ENCODE measurements around the gene CDK11B.
"Not testable (repeated sequence)": the region's sequence is repeated elsewhere in the genome, so short reads cannot be mapped to it uniquely, and the experiment has no call there.

CDK11B gene

GRCh38 chr1:1647567-1648241, 11.1 kb downstream of the CDK11B start:
- DNase-seq, result not testable (repeated sequence)

GRCh38 chr1:1646326-1646725, 12.5 kb downstream of the CDK11B start:
- DNase-seq, result not testable (repeated sequence)

DNA sequence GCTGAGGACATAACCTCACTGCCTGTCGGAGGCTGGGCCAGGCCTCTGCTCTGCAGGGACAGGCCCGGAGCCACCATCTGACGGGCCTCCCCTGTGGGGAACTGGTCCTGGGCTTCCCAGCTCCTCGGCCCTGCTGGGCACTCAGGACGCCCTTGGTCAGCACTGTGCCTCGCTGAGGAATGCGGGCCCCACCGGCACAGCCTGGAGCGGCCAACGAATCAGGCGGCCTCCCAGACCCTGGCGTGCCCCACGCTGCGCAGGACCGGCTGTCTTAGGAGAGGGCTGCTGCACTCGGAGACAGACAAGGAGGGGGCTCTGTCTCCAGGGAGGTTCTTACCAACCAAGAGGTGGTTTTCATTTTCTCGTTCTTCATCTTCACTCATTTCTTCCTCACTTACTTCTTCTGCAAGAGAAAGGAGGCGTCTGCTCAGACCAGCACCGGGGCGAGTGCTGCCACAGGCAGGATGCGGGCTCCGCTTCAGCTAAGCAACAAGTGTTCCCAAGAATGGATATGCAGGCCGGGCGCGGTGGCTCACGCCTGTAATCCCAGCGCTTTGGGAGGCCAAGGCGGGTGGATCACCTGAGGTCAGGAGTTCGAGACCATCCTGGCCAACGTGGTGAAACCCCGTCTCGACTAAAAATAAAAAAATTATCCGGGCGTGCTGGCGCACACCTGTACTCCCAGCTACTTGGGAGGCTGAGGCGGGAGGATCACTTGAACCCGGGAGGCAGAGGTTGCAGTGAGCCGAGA, 17.9 kb downstream of the CDK11B start:
- DNase-seq, result not testable (repeated sequence)

DNA sequence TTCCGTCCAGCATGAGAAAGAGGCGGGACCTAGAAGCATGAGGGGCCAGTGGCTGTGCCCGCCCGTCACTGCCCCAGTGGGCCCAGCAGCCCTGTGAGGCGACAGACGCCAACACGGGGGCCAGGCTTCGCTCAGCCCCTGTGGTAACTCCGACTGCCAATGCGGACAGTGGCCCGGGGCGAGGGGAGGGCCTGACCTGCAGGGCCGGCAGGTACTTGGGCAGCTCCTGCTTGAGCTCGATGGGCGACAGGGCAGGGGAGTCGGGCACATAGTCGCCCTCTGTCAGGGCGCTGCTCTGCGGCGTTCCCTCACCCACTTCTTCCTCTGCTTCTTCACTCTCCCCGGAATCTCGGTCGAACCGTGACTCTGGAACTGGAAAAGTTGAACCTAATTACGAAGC, 18.7 kb downstream of the CDK11B start:
- not testable (repeated sequence) for DNase-seq

GRCh38 chr1:1639368-1639767, 19.4 kb downstream of the CDK11B start:
- not testable (repeated sequence) for DNase-seq

- DNase-seq, result not testable (repeated sequence)
These were observed 20.3 kb downstream of the CDK11B start for GRCh38 chr1:1638528-1638927.

GRCh38 chr1:1637479-1637875, 21.3 kb downstream of the CDK11B start:
- not testable (repeated sequence) for DNase-seq

GRCh38 chr1:1636621-1637478, 22.0 kb downstream of the CDK11B start:
- not testable (repeated sequence) for DNase-seq

DNA sequence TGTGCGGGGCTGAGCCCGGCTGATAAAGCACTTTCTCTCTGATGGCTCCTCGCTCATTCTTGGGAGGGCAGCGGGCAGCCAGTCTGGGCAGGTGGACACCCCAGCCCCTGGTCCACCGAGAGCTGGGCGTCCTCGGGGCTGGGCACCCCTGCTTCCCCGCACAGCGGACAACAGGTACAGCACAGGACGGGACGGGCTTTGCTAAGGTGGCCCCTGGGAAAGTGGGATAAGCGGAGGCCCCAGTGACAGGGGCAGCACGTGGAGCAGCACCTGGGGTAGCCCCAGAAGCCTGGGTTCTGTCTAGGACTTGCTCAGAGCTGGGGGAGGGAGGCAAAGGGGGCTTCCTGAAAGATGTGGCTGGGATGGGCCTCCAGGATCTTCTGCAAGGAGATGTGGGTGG, 24.2 kb downstream of the CDK11B start:
- DNase-seq, result not testable (repeated sequence)

GRCh38 chr1:1633409-1633808, 25.4 kb downstream of the CDK11B start:
- DNase-seq, result not testable (repeated sequence)

- no peak for DNase-seq
These were observed 26.9 kb downstream of the CDK11B start, which contains the start of gene MMP23B for GRCh38 chr1:1631782-1632420. Gene MMP23B, plus strand, starts transcription at chr1:1632173. Its CDS starts 46 bp downstream, at chr1:1632219.

DNA sequence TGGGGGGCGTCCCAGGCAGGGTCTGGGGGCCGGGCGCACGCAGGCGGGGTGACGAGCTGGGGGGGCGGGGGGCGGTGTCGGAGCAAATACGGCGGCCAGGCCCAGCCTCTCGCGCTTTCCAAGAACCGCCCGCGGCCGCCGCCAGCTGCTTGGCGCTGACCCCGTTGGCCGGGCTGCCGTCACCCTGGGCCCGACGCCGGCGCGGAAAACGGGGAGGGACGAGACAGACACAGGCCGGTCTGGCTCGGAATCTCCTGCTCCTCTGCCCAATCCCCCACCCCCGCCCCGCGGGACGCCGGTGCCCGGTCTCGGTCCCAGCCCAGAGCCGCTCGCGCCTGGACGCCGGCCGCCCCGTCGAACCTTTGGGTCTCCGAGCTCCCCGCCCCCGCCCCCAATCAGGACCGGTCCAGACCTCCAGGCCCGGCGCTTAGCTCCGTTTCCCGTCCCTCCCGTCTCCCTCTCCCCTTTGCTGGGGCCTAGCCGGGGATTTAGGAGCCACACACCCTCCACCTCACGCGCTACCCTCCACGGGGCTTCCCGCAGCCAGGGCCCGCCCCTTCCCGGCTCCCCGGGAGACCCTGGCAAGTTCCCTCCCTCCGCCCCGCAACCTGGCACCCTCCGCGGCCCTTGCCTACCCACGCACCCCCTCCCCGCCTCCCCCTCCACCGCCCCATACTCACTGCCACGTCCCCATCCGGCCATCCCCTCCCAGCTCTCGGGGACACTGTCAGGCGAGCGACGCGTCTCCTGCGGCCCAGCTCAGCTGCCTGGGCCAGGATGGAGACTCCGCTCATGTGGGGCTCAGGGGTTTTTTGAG, 27.6 kb downstream of the CDK11B start:
- no peak for DNase-seq

- peak; percentile 74 to 92 (median 84) for DNase-seq
These were observed 28.4 kb downstream of the CDK11B start for GRCh38 chr1:1630191-1630964.

DNA sequence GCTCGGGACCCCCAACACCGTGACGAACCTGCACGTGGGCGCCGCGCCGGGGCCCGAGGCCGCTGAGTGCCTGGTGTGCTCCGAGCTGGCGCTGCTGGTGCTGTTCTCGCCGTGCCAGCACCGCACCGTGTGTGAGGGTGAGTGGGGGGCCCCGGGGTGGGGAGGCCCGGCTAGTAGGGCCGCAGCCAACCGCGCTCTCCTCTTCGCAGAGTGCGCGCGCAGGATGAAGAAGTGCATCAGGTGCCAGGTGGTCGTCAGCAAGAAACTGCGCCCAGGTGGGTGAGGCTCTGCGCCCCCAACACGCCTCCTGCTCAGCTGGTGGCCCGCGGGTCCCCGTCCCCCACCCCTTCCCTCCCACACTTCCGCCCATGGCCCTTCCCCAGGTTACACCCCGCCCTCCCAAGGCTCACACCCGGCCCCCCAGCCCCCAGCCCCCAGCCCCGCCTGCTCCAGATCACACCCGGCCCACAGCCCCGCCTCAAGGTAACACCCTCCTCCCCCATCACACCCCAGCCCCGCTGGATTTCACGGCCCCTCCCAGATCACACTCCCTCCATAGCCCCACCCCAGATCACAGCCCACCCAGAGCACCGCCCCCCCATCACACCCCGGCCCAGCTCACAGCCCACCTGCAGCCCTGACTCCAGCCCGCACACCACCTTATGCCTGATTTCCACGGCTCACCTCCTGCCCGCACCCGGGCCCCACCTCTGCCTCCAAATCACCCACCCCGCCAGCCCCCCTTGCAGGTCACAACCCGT, 29.2 kb downstream of the CDK11B start:
- peak in 3 of 4 experiments; percentile 49 to 78 (median 74) for DNase-seq

DNA sequence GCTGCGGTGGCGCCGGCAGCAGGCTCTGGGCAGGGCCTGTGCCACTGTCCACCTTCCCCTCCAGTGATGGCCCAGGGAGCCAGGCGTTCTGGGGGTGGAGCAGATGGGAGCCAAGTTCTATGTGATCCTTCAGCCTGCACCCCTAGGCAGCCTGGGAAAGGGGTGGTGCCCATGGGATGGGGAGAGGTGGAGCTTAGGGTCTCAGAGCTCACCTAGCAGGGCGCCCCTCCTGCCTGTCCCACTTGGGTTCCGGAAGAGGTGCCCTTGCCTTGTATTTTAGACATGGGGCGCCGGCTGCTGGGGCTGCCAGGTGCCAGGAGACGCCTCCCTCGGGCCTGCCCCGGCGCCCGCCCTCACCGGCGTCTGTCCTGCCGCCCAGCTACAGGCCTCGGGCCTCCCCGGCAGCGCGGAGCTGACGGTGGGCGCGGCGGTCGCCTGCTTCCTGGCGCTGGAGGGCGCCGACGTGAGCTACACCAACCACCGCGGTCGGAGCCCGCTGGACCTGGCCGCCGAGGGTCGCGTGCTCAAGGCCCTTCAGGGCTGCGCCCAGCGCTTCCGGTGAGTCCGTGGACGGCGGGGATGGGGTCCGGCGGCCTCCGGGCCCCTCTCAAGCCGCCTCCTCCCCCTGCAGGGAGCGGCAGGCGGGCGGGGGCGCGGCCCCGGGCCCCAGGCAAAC, 29.9 kb downstream of the CDK11B start:
- DNase-seq, result no peak

DNA sequence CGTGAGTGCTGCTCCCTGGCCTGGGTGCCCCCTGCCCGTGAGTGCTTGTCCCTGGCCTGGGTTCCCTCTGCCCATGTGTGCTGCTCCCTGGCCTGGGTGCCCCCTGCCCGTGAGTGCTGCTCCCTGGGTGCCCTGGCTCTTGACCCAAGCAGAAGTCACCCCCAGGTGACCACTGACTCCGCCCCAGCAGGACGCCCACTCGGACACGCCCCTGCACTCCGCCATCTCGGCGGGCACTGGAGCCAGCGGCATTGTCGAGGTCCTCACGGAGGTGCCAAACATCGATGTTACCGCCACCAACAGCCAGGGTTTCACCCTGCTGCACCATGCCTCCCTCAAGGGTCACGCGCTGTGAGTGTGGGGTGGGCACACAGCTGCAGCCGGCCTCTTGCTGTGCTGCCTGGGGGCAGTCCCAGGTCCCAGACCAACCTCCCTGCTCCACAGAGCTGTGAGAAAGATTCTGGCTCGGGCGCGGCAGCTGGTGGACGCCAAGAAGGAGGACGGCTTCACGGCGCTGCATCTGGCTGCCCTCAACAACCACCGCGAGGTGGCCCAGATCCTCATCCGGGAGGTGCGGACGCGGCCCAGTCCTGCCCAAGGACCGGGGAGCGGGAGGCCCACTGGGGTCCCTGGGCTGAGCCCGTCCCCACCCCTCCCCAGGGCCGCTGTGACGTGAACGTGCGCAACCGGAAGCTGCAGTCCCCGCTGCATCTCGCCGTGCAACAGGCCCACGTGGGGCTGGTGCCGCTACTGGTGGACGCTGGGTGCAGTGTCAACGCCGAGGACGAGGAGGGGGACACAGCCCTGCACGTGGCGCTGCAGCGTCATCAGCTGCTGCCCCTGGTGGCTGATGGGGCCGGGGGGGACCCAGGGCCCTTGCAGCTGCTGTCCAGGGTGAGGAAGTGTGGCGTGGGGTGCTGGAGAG, 30.7 kb downstream of the CDK11B start:
- DNase-seq, result no peak

DNA sequence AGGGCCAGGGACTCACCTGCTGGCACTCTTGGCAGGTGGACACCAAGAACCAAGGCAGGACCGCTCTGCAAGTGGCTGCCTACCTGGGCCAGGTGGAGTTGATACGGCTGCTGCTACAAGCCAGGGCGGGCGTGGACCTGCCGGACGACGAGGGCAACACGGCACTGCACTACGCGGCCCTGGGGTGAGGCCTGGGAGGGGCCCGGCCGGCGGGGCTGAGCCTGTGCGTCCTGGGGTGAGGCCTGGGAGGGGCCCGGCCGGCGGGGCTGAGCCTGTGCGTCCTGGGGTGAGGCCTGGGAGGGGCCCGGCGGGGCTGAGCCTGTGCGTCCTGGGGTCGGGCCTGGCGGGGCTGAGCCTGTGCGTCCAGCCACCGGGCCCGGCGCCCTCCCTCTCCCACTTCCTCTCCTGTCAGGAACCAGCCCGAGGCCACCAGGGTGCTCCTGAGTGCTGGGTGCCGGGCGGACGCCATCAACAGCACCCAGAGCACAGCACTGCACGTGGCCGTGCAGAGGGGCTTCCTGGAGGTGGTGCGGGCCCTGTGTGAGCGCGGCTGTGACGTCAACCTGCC, 31.5 kb downstream of the CDK11B start:
- DNase-seq, result no peak

All from activated naive CD4-positive, alpha-beta T cell (primary cell).